Adrenal gland (tissue), 5 donors: Measurements from ENCODE around the gene CYP2E1.
"Not testable (repeated sequence)": the region's sequence is repeated elsewhere in the genome, so short reads cannot be mapped to it uniquely, and the experiment has no call there.

Experiments
- CTCF ChIP-seq, 6 experiments: fragments of 450-650 bp in 4 of 6; fragments of 200-600 bp in 2 of 6; sonication (generic) in 1 of 6; IDR thresholded peaks; 1 replicate in 5 of 6; 2 replicates in 1 of 6; pipeline versions ENCODE4 v1.5.1 to v1.8.0; 2016 to 2021; ENCODE audit warnings: antibody characterized with exemption in 6 of 6, mild to moderate bottlenecking in 2 of 6, moderate library complexity in 1 of 6
- POLR2A ChIP-seq, 2 donors: fragments of 450-650 bp; IDR thresholded peaks; one replicate each; pipeline ENCODE4 v1.6.1; 2017; ENCODE audit warnings: antibody characterized with exemption in 2 of 2, mild to moderate bottlenecking in 2 of 2, moderate library complexity in 1 of 2
- donor health status: DM: no; HTN: no; CAD: no.

- TF ChIP-seq CTCF, POLR2A (IDR thresholded peaks at IDR 0.05): not testable (repeated sequence)
These were observed 44.9 kb downstream of the CYP2E1 start for GRCh38 chr10:133572055-133572454.
